Fibroblast of lung (primary cell): ENCODE measurements around the gene HMCES. TPM values are rescaled to one million over a fixed set of nuclear protein-coding genes. Genes with fewer than 3 reads are reported as not detected.

Source experiments
- DNase-seq, 2 donors: peaks; one replicate each; pipeline versions ENCODE4 v3.0.0 to v3.0.0-alpha.2; 2010; ENCODE audit warnings: low read depth in 2 of 2
- H2AFZ ChIP-seq: 2 replicates; pipeline ENCODE4 v1.5.1; 2012; ENCODE audit warnings: low read length, control low read depth, inconsistent platforms
- H3K27ac ChIP-seq: 2 replicates; pipeline ENCODE4 v1.5.1; 2011; ENCODE audit warnings: low read length, control low read depth; ENCODE audit not compliant: insufficient read depth
- H3K27me3 ChIP-seq: 2 replicates; pipeline ENCODE4 v1.5.1; 2011; ENCODE audit warnings: mild to moderate bottlenecking, low read length; ENCODE audit not compliant: control insufficient read depth, insufficient read depth
- H3K36me3 ChIP-seq: 2 replicates; pipeline ENCODE4 v1.5.1; 2011; ENCODE audit warnings: low read length; ENCODE audit not compliant: control insufficient read depth, insufficient read depth
- H3K4me1 ChIP-seq: 2 replicates; pipeline ENCODE4 v1.5.1; 2011; ENCODE audit warnings: low read length; ENCODE audit not compliant: control insufficient read depth, insufficient read depth; ENCODE audit errors: extremely low read depth
- H3K4me2 ChIP-seq: 2 replicates; pipeline ENCODE4 v1.5.1; 2011; ENCODE audit warnings: low read length, control low read depth; ENCODE audit not compliant: insufficient read depth; ENCODE audit errors: extremely low read depth
- H3K4me3 ChIP-seq, 4 experiments: fragments of 200-600 bp in 1 of 4; sonication (generic) in 1 of 4; replicated peaks in 1 of 4; 2 replicates each; pipeline ENCODE4 v1.5.1; 2011 to 2016; ENCODE audit warnings: low read length in 4 of 4, low read depth in 3 of 4, mild to moderate bottlenecking in 3 of 4, control low read depth in 2 of 4, inconsistent platforms in 1 of 4, mixed read lengths in 1 of 4; ENCODE audit not compliant: insufficient read depth in 1 of 4; ENCODE audit errors: control extremely low read depth in 1 of 4
- H3K79me2 ChIP-seq: 2 replicates; pipeline ENCODE4 v1.5.1; 2012; ENCODE audit warnings: mild to moderate bottlenecking, low read length, inconsistent platforms; ENCODE audit not compliant: control insufficient read depth, insufficient read depth
- H3K9ac ChIP-seq: 2 replicates; pipeline ENCODE4 v1.5.1; 2011; ENCODE audit warnings: mild to moderate bottlenecking, low read length, control low read depth; ENCODE audit not compliant: insufficient read depth
- H3K9me3 ChIP-seq: 2 replicates; pipeline ENCODE4 v1.5.1; 2012; ENCODE audit warnings: low read depth, low read length; ENCODE audit not compliant: control insufficient read depth, insufficient read depth
- H4K20me1 ChIP-seq: 2 replicates; pipeline ENCODE4 v1.5.1; 2011; ENCODE audit warnings: low read length; ENCODE audit not compliant: control insufficient read depth, insufficient read depth; ENCODE audit errors: extremely low read depth
- CTCF ChIP-seq, 2 donors: IDR thresholded peaks in 1 of 2; conservative IDR thresholded peaks in 1 of 2; 1 replicate in 1 of 2; 2 replicates in 1 of 2; pipeline ENCODE4 v1.5.1; 2011 to 2012; ENCODE audit warnings: low read length in 2 of 2, control low read depth in 1 of 2, inconsistent platforms in 1 of 2, low read depth in 1 of 2, mild to moderate bottlenecking in 1 of 2
- EZH2 ChIP-seq: IDR thresholded peaks from 2 replicates; pipeline ENCODE4 v1.5.1; 2012; ENCODE audit warnings: low read length, control low read depth, mild to moderate bottlenecking; ENCODE audit errors: missing control alignments
- polyA plus RNA-seq, 2 donors: library from polyadenylated mRNA; depleted of rRNA in 1 of 2; stranded (reverse) in 1 of 2; unstranded in 1 of 2; fragments of >200 nt; gene quantifications; 2 replicates each; pipeline ENCODE4 v1.2.1, GENCODE V29; 2011 to 2012; ENCODE audit warnings: missing spikeins in 1 of 2
- total RNA-seq: library from RNA; depleted of rRNA; stranded (reverse); fragments of >200 nt; gene quantifications from 2 replicates; pipeline ENCODE4 v1.2.1, GENCODE V29; 2014

HMCES gene
- total and polyA plus RNA-seq, 2 donors (not counting 1 experiment from before 2014, with no cell fraction given), result 12.2 to 22.8 TPM

DNA sequence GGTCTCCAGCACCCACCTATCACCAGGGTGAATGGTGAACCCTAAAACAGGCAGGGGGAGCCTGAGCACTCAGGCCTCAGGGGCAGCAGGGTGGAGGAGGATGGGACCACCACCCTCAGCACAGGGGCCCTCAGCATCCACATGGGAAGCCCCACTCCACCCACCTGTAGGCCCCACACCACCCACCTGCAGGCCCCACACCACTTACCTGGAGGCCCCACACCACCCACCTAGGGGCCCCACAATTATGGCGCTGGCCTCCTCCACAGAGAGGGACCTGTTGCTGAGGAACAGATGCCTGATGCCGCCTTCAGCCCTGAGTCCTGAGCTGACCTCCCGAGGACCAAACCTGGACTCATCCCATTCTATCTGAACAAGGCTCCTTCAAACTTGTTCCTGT lies 46.7 kb downstream of the HMCES start:
- H3K36me3 ChIP-seq, result no peaks in the 10 kb centered on the region
- H3K27me3 ChIP-seq, result no peaks in the 10 kb centered on the region
- no peak overlapping the region for H3K4me3 ChIP-seq
- H3K27ac ChIP-seq, result no peak overlapping the region
- H2AFZ ChIP-seq, result no peak overlapping the region
- TF ChIP-seq CTCF (conservative IDR thresholded peaks at IDR 0.05 in 1 of 2, IDR thresholded peaks at IDR 0.05 in 1 of 2; ENCODE audit: low read depth in 1 of 2, low read length in 2 of 2), result no peak
- no peak for TF ChIP-seq EZH2
- no peaks in the 10 kb centered on the region for H3K9me3 ChIP-seq
- no peaks in the 10 kb centered on the region for H4K20me1 ChIP-seq
- H3K4me1 ChIP-seq, result no peaks in the 10 kb centered on the region
- H3K79me2 ChIP-seq, result no peaks in the 10 kb centered on the region
- no peak overlapping the region for H3K9ac ChIP-seq
- H3K4me2 ChIP-seq, result no peak overlapping the region
- no peak for DNase-seq

DNA sequence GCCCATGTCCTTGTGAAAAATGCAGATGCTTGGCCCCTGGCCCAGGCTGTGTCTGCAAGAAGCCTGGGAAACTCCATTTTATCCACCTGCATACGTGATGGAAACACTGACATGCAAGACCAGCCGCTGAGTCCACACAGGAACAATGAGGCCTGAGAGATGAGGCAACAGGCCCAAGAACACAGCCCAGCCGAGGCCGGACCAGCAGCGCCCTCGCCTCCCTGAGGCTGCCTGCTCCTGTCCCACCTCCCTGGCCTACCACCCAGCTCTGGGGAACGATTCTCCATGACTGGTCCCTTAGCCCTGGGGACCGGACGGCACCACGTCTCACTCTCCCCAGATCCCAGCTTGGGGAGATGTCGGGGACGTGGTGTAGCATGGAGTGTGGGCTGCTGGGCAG lies 47.5 kb downstream of the HMCES start:
- no peak overlapping the region for H3K4me3 ChIP-seq
- H3K36me3 ChIP-seq, result no peaks in the 10 kb centered on the region
- no peak overlapping the region for H3K4me2 ChIP-seq
- H3K4me1 ChIP-seq, result no peaks in the 10 kb centered on the region
- H3K9me3 ChIP-seq, result no peaks in the 10 kb centered on the region
- H3K79me2 ChIP-seq, result no peaks in the 10 kb centered on the region
- no peaks in the 10 kb centered on the region for H4K20me1 ChIP-seq
- H3K27ac ChIP-seq, result no peak overlapping the region
- H3K9ac ChIP-seq, result no peak overlapping the region
- no peaks in the 10 kb centered on the region for H3K27me3 ChIP-seq
- no peak overlapping the region for H2AFZ ChIP-seq
- TF ChIP-seq EZH2 (no peak), CTCF (conservative IDR thresholded peaks at IDR 0.05 in 1 of 2, IDR thresholded peaks at IDR 0.05 in 1 of 2; ENCODE audit: low read depth in 1 of 2, low read length in 2 of 2) (no peak)
- no peak for DNase-seq

GRCh38 chr3:129326595-129326994 lies 47.9 kb downstream of the HMCES start:
- Histone ChIP-seq H4K20me1 (no peaks in the 10 kb centered on the region), H3K4me1 (no peaks in the 10 kb centered on the region), H2AFZ (no peak overlapping the region), H3K27me3 (no peaks in the 10 kb centered on the region), H3K9ac (no peak overlapping the region), H3K27ac (no peak overlapping the region), H3K36me3 (no peaks in the 10 kb centered on the region), H3K9me3 (no peaks in the 10 kb centered on the region), H3K4me2 (no peak overlapping the region), H3K4me3 (no peak overlapping the region), H3K79me2 (no peaks in the 10 kb centered on the region)
- TF ChIP-seq CTCF (conservative IDR thresholded peaks at IDR 0.05 in 1 of 2, IDR thresholded peaks at IDR 0.05 in 1 of 2; ENCODE audit: low read depth in 1 of 2, low read length in 2 of 2) (no peak), EZH2 (no peak)
- DNase-seq, result no peak
